Activated B cell treated with CpG ODN at 0.5 μM for 24 hours (primary cell): ENCODE results near the gene PLG. TPM values are rescaled to one million over a fixed set of nuclear protein-coding genes. Genes with fewer than 3 reads are reported as not detected.
A peak's percentile ranks its signal among the peaks of the same experiment; 100 is the strongest.

ENCODE experiments used
- ATAC-seq: fragments of 200-7000 bp; cut with Tn5 transposase; one replicate; pipeline ENCODE4 v1.10.0; 2021; ENCODE audit warnings: low read depth, mild to moderate bottlenecking, moderate library complexity
- CTCF ChIA-PET: fragments of 350-600 bp; sonication (Branson Sonifier 250); formaldehyde crosslinking; loops from one replicate; lab custom pipeline; 2021; ENCODE audit warnings: antibody characterized with exemption; lab: Charles Lee
- POLR2A ChIA-PET: fragments of 350-600 bp; sonication (Branson Sonifier 250); formaldehyde crosslinking; loops from one replicate; lab custom pipeline; 2021; ENCODE audit warnings: antibody characterized with exemption; lab: Charles Lee
- DNase-seq: peaks from one replicate; pipeline ENCODE4 v3.0.0; 2022
- H3K27ac Mint-ChIP-seq: one replicate; pipeline ENCODE4 v1.8.0; 2020; ENCODE audit warnings: mixed read lengths
- H3K27me3 Mint-ChIP-seq: one replicate; pipeline ENCODE4 v1.8.0; 2021; ENCODE audit warnings: mixed read lengths
- H3K36me3 Mint-ChIP-seq: one replicate; pipeline ENCODE4 v1.8.0; 2021; ENCODE audit warnings: low read depth, mixed read lengths
- H3K4me1 Mint-ChIP-seq: one replicate; pipeline ENCODE4 v1.8.0; 2021; ENCODE audit warnings: mixed read lengths
- H3K4me3 Mint-ChIP-seq: one replicate; pipeline ENCODE4 v1.8.0; 2020; ENCODE audit warnings: mild to moderate bottlenecking, mixed read lengths
- H3K9me3 Mint-ChIP-seq: one replicate; pipeline ENCODE4 v1.8.0; 2020; ENCODE audit warnings: mixed read lengths
- intact Hi-C: fragments of 100-400 bp; cut with micrococcal nuclease; formaldehyde crosslinking; loops from one replicate; pipeline ENCODE4 v1.15.1; 2024
- total RNA-seq: library from RNA; stranded (reverse); gene quantifications from 2 replicates; pipeline ENCODE4 v1.2.3, GENCODE V29; 2022
- TF ChIP-seq, protein P1 (sequence below): fragments of 200-600 bp; IDR thresholded peaks from one replicate; pipeline ENCODE4 v1.8.0; 2022; ENCODE audit warnings: antibody characterized with exemption, mild to moderate bottlenecking

Gene PLG
- total RNA-seq, 1 donor from 2014 or later: 0.31 TPM

DNA sequence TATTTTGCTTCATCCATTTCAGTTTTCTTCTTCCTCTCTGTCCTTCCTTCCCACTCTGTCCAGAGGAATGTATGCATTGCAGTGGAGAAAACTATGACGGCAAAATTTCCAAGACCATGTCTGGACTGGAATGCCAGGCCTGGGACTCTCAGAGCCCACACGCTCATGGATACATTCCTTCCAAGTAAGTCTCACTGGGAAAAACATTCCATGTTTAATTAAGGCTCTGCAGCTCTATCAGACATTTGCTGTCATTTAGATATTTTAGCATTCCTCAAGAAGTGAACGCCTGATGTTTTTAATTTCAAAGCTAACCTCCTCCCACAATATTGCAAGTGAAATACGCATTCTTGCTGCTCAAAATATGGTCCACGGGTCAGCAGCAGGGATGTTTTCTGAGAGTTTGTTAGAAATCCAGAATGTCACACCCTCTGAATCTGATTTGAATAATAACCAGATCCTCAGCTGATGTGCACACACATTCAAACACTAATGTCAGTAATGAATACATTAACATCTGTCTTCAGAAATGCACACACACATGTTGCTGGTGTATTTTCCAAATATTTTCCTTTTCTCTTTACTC is 12.8 kb downstream of the PLG start:
- no peaks in the 10 kb centered on the region for H3K9me3 Mint-ChIP-seq
- intact Hi-C loops: no loop called here
- ATAC-seq (no peak), DNase-seq (no peak)
- H3K27me3 Mint-ChIP-seq: peaks cover 3% of the 10 kb centered on the region
- ChIA-PET POLR2A (no interaction called here), CTCF (no interaction called here)
- H3K4me3 Mint-ChIP-seq: no peak overlapping the region
- TF ChIP-seq, protein P1, sequence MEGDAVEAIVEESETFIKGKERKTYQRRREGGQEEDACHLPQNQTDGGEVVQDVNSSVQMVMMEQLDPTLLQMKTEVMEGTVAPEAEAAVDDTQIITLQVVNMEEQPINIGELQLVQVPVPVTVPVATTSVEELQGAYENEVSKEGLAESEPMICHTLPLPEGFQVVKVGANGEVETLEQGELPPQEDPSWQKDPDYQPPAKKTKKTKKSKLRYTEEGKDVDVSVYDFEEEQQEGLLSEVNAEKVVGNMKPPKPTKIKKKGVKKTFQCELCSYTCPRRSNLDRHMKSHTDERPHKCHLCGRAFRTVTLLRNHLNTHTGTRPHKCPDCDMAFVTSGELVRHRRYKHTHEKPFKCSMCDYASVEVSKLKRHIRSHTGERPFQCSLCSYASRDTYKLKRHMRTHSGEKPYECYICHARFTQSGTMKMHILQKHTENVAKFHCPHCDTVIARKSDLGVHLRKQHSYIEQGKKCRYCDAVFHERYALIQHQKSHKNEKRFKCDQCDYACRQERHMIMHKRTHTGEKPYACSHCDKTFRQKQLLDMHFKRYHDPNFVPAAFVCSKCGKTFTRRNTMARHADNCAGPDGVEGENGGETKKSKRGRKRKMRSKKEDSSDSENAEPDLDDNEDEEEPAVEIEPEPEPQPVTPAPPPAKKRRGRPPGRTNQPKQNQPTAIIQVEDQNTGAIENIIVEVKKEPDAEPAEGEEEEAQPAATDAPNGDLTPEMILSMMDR: no peak
- H3K27ac Mint-ChIP-seq: no peak overlapping the region
- H3K36me3 Mint-ChIP-seq: no peaks in the 10 kb centered on the region
- no peaks in the 10 kb centered on the region for H3K4me1 Mint-ChIP-seq

DNA sequence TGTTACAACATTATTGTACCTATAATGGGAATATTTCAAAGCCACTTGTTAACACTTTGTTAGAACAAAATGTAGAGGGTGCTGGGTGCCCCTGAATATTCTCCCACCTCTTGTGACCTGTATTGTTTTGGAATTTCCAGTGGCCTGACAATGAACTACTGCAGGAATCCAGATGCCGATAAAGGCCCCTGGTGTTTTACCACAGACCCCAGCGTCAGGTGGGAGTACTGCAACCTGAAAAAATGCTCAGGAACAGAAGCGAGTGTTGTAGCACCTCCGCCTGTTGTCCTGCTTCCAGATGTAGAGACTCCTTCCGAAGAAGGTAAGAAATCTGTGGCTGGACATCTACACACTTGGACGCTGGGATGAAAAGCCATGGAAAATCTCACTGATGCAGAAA is 28.9 kb downstream of the PLG start:
- intact Hi-C loops: loop anchor here (5.0 kb wide), 1 partner anchor 261 kb away; the partner anchor contains the start of gene MAP3K4
- no peak overlapping the region for H3K4me3 Mint-ChIP-seq
- TF ChIP-seq, protein P1: no peak
- ATAC-seq (no peak), DNase-seq (no peak)
- no peaks in the 10 kb centered on the region for H3K4me1 Mint-ChIP-seq
- ChIA-PET POLR2A (no interaction called here), CTCF (no interaction called here)
- H3K27me3 Mint-ChIP-seq: peaks cover 23% of the 10 kb centered on the region
- H3K9me3 Mint-ChIP-seq: no peaks in the 10 kb centered on the region
- no peak overlapping the region for H3K27ac Mint-ChIP-seq
- no peaks in the 10 kb centered on the region for H3K36me3 Mint-ChIP-seq

DNA sequence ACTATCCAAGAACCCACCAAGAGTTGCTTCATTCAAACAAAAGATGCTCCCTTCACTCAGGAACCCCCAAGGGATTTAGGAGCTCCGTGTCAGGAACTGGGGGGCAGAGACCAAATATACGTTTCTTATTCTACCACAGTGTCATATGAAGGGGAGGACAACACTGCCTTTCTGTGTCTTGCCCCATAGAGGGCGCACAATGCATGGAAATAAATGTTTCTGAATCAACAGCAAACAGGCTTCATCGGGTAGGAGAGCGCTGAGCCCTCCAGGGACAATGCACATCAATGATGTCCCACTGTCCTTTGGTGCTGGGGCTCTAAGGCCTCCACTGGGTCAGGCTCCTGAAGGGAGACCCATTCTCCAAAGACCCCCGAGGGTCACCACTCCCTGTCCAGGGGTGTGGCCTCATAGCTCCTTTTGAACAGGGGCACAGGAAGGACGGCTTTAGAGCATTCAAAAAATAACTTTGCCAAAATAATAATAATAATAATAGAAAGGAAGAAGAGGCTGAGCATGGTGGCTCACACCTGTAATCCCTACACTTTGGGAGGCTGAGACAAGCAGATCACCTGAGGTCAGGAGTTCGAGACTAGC is 31.1 kb downstream of the PLG start:
- H3K27ac Mint-ChIP-seq: no peak overlapping the region
- TF ChIP-seq, protein P1: no peak
- no peaks in the 10 kb centered on the region for H3K36me3 Mint-ChIP-seq
- ChIA-PET POLR2A (no interaction called here), CTCF (interaction anchor here (1.4 to 4.2 kb wide), 6 partner anchors 9 to 640 kb away, joined by 3 to 24 read pairs (median 8); no protein-coding TSS in a partner anchor)
- intact Hi-C loops: loop anchor here (1.0 to 5.0 kb wide), 5 partner anchors 34 to 641 kb away; partner anchors contain the start of gene MAP3K4
- no peak for DNase-seq
- H3K27me3 Mint-ChIP-seq: peaks cover 25% of the 10 kb centered on the region
- H3K9me3 Mint-ChIP-seq: no peaks in the 10 kb centered on the region
- ATAC-seq: peak; percentile 78
- no peaks in the 10 kb centered on the region for H3K4me1 Mint-ChIP-seq
- H3K4me3 Mint-ChIP-seq: no peak overlapping the region

DNA sequence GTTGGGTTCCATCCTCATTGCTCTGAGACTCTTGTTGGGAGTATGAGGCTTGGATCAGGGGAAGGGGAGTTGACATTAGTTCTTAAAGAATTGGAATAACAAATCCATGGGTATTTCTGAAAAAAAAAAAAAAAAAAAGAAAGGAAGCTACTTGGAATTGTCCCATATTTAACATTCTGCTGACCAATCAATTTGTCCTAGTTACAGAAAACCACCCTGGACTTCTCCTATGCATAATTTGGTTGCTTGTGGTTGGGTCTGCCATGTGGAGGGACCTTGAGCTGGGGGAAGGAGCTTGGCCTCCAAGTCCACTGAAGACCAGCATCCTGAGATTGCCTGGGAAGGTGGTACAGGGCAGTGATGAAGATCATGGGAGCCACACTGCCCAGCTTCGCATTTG is 32.6 kb downstream of the PLG start:
- Mint-ChIP-seq H3K36me3 (no peaks in the 10 kb centered on the region), H3K4me1 (no peaks in the 10 kb centered on the region), H3K27me3 (peaks cover 25% of the 10 kb centered on the region), H3K4me3 (no peak overlapping the region), H3K9me3 (no peaks in the 10 kb centered on the region), H3K27ac (no peak overlapping the region)
- DNase-seq: no peak
- intact Hi-C loops: loop anchor here (5.0 kb wide), 1 partner anchor 258 kb away; the partner anchor contains the start of gene MAP3K4
- ChIA-PET POLR2A (no interaction called here), CTCF (interaction anchor here (0.7 to 4.2 kb wide), 7 partner anchors 10 to 639 kb away, joined by 3 to 24 read pairs (median 7); no protein-coding TSS in a partner anchor)
- no peak for ATAC-seq
- TF ChIP-seq, protein P1: no peak

DNA sequence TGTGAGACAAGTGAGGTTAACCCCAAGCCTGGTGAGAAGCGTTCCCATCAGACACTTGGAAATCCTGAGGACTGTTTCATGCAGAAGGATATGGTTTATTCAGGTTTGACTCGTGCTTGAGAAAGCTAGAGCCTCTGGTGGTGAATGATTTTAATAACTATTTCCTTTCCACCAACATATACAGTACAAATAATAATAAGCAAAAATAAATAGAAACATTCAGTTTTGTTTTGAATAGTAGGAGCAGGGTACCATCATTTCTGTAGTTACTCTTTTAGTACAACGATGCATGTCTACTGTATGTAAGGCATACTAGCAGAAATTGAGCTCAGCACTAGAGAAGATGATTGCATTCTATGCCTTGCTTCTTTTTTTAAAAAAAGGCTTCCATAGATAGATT is 33.5 kb downstream of the PLG start:
- H3K27me3 Mint-ChIP-seq: peaks cover 23% of the 10 kb centered on the region
- ATAC-seq (no peak), DNase-seq (no peak)
- no peak overlapping the region for H3K4me3 Mint-ChIP-seq
- H3K27ac Mint-ChIP-seq: no peak overlapping the region
- POLR2A ChIA-PET: no interaction called here
- TF ChIP-seq, protein P1: no peak
- no peaks in the 10 kb centered on the region for H3K9me3 Mint-ChIP-seq
- CTCF ChIA-PET: interaction anchor here (4.2 kb wide), 1 partner anchor 635 kb away, joined by 24 read pairs; no protein-coding TSS in a partner anchor
- no peaks in the 10 kb centered on the region for H3K36me3 Mint-ChIP-seq
- intact Hi-C loops: no loop called here
- peaks cover 7% of the 10 kb centered on the region for H3K4me1 Mint-ChIP-seq
